ENCODE data around the gene CCDC178. TPM values are rescaled to one million over a fixed set of nuclear protein-coding genes. Genes with fewer than 3 reads are reported as not detected.
A peak's percentile ranks its signal among the peaks of the same experiment; 100 is the strongest.

CCDC178 gene
- total RNA-seq, 1 experiment from 2014 or later = not detected

DNA sequence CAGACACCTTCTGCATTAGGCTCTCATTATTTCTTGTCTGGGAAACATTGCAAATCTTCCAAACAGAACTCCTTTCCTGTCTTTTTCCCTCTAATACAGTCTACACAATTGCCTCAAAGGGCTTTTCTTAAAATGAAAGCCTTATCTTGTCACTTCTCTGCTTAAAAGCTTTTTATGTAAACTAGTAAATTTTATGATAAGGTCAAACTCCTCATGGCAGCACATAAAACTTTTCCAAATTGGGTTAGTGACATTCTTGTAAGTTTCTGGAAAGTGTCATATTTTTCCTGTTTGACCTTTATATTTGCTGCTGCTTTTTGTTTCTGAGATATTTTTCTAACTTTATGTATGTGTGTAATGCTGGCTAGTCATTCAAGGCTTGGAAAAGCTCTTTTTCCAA, 406.3 kb downstream of the CCDC178 start:
- H3K36me3 ChIP-seq (ENCODE audit: control insufficient read depth in 1 of 2, insufficient read depth in 2 of 2, low read length in 2 of 2) = no peaks in the 10 kb centered on the region
- no peak overlapping the region for H2AFZ ChIP-seq (ENCODE audit: low read depth, low read length, poor library complexity, severe bottlenecking)
- H4K20me1 ChIP-seq (ENCODE audit: insufficient read depth) = no peaks in the 10 kb centered on the region
- peaks cover 0 to 14% of the 10 kb centered on the region in 2 experiments; a peak in 2 of 4 replicates for H3K9me3 ChIP-seq (ENCODE audit: control insufficient read depth in 1 of 2, insufficient read depth in 1 of 2, low read depth in 1 of 2, low read length in 2 of 2)
- intact Hi-C loops (cut with micrococcal nuclease) = no loop called here
- H3K9ac ChIP-seq (ENCODE audit: low read length) = no peak overlapping the region
- H3K4me1 ChIP-seq (ENCODE audit: control insufficient read depth in 1 of 2, insufficient read depth in 2 of 2, low read length in 2 of 2) = no peaks in the 10 kb centered on the region
- ChIA-PET POLR2A (no interaction called here), RAD21 (ENCODE audit: low non-redundant PET in 1 of 2, low total read pairs in 2 of 2, uncharacterized antibody in 2 of 2, unreplicated experiment in 2 of 2) (no interaction called here), CTCF (no interaction called here)
- H3K4me2 ChIP-seq (ENCODE audit: low read length) = no peak overlapping the region
- no peak overlapping the region for H3K4me3 ChIP-seq (replicated peaks in 1 of 2; ENCODE audit: low read depth in 1 of 2, low read length in 2 of 2)
- DNase-seq (ENCODE audit: low read depth, low spot score) = no peak
- TF ChIP-seq SIN3A (IDR thresholded peaks at IDR 0.05; ENCODE audit: low read depth) (no peak), CEBPB (IDR thresholded peaks at IDR 0.05; ENCODE audit: low read depth) (no peak), CBX3 (IDR thresholded peaks at IDR 0.05; ENCODE audit: low read depth) (no peak), EZH2 (IDR thresholded peaks at IDR 0.05) (no peak), TCF7L2 (IDR thresholded peaks at IDR 0.05; ENCODE audit: borderline replicate concordance, extremely low read depth, insufficient read depth, insufficient read length) (no peak), SP1 (IDR thresholded peaks at IDR 0.05; ENCODE audit: low read depth) (no peak), JUND (IDR thresholded peaks at IDR 0.05) (no peak), POLR2A (IDR thresholded peaks at IDR 0.05; ENCODE audit: borderline replicate concordance, extremely low read depth, insufficient read depth, insufficient read length) (no peak), SRF (IDR thresholded peaks at IDR 0.05; ENCODE audit: low read depth) (no peak)
- TF ChIP-seq, protein P1, sequence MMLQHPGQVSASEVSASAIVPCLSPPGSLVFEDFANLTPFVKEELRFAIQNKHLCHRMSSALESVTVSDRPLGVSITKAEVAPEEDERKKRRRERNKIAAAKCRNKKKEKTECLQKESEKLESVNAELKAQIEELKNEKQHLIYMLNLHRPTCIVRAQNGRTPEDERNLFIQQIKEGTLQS (IDR thresholded peaks at IDR 0.05) = no peak
- no TSS peak for BruUV-seq (replicated peaks)
- no peaks in the 10 kb centered on the region for H3K9me2 ChIP-seq (ENCODE audit: insufficient read depth)
- H3K27ac ChIP-seq (ENCODE audit: low read depth, low read length) = no peak overlapping the region
- H3K79me2 ChIP-seq (ENCODE audit: insufficient read depth, low read length) = no peaks in the 10 kb centered on the region
- no peak for ATAC-seq
- no peaks in the 10 kb centered on the region for H3K27me3 ChIP-seq (ENCODE audit: insufficient read depth, low read length)

DNA sequence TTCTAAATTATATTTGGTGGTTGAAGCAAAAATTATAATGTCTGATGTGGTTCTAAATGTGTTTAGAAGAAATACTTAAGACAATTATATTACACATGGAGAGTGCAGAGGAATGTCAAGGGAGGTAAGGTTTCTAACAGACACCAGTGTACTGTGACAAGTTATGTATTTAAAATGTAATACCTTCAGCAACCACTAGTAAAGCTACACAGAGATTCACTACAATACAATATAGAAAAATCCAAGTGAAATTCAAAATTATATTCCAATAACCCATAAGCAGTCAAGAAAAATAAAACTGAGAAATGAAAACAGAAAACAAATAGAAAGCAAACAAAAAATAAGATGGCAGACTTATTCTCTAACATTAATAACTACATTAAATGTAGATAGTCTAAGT, 418.2 kb downstream of the CCDC178 start:
- H4K20me1 ChIP-seq (ENCODE audit: insufficient read depth) = no peaks in the 10 kb centered on the region
- H3K9me2 ChIP-seq (ENCODE audit: insufficient read depth) = no peaks in the 10 kb centered on the region
- BruUV-seq (replicated peaks) = no TSS peak
- ATAC-seq (no peak), DNase-seq (ENCODE audit: low read depth, low spot score) (no peak)
- ChIA-PET POLR2A (no interaction called here), CTCF (no interaction called here), RAD21 (ENCODE audit: low non-redundant PET in 1 of 2, low total read pairs in 2 of 2, uncharacterized antibody in 2 of 2, unreplicated experiment in 2 of 2) (no interaction called here)
- no peaks in the 10 kb centered on the region for H3K27me3 ChIP-seq (ENCODE audit: insufficient read depth, low read length)
- TF ChIP-seq EGR1 (IDR thresholded peaks at IDR 0.05; ENCODE audit: low read depth) = no peak
- TF ChIP-seq, protein P2, sequence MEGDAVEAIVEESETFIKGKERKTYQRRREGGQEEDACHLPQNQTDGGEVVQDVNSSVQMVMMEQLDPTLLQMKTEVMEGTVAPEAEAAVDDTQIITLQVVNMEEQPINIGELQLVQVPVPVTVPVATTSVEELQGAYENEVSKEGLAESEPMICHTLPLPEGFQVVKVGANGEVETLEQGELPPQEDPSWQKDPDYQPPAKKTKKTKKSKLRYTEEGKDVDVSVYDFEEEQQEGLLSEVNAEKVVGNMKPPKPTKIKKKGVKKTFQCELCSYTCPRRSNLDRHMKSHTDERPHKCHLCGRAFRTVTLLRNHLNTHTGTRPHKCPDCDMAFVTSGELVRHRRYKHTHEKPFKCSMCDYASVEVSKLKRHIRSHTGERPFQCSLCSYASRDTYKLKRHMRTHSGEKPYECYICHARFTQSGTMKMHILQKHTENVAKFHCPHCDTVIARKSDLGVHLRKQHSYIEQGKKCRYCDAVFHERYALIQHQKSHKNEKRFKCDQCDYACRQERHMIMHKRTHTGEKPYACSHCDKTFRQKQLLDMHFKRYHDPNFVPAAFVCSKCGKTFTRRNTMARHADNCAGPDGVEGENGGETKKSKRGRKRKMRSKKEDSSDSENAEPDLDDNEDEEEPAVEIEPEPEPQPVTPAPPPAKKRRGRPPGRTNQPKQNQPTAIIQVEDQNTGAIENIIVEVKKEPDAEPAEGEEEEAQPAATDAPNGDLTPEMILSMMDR (IDR thresholded peaks at IDR 0.05 in 2 of 3, conservative IDR thresholded peaks at IDR 0.05 in 1 of 3; ENCODE audit: borderline replicate concordance in 1 of 3, insufficient read depth in 1 of 3, low read depth in 2 of 3, low read length in 2 of 3) = peak in 1 of 3 experiments; percentile 20; a peak in 1 of 6 replicates
- TF ChIP-seq, protein P1 (IDR thresholded peaks at IDR 0.05) = no peak
- H3K79me2 ChIP-seq (ENCODE audit: insufficient read depth, low read length) = no peaks in the 10 kb centered on the region
- H3K9me3 ChIP-seq (ENCODE audit: control insufficient read depth in 1 of 2, insufficient read depth in 1 of 2, low read depth in 1 of 2, low read length in 2 of 2) = peaks cover 3 to 6% of the 10 kb centered on the region in 2 experiments; a peak in 2 of 4 replicates
- H3K36me3 ChIP-seq (ENCODE audit: control insufficient read depth in 1 of 2, insufficient read depth in 2 of 2, low read length in 2 of 2) = no peaks in the 10 kb centered on the region
- no peak overlapping the region for H3K27ac ChIP-seq (ENCODE audit: low read depth, low read length)
- H3K4me2 ChIP-seq (ENCODE audit: low read length) = no peak overlapping the region
- no peak overlapping the region for H3K9ac ChIP-seq (ENCODE audit: low read length)
- H3K4me3 ChIP-seq (replicated peaks in 1 of 2; ENCODE audit: low read depth in 1 of 2, low read length in 2 of 2) = no peak overlapping the region
- H3K4me1 ChIP-seq (ENCODE audit: control insufficient read depth in 1 of 2, insufficient read depth in 2 of 2, low read length in 2 of 2) = no peaks in the 10 kb centered on the region
- intact Hi-C loops (cut with micrococcal nuclease) = no loop called here
- H2AFZ ChIP-seq (ENCODE audit: low read depth, low read length, poor library complexity, severe bottlenecking) = no peak overlapping the region

Measured in HCT116 (cell line).